T-helper 2 cell (primary cell): ENCODE measurements around the gene DPAGT1.
A peak's percentile ranks its signal among the peaks of the same experiment; 100 is the strongest.
"Not testable (repeated sequence)": the region's sequence is repeated elsewhere in the genome, so short reads cannot be mapped to it uniquely, and the experiment has no call there.

ENCODE experiments used
- DNase-seq, 5 experiments: peaks; one replicate each; pipeline versions ENCODE4 v3.0.0 to v3.0.0-alpha.2; 2012 to 2022

The DPAGT1 gene

GRCh38 chr11:119115484-119116234, 14.0 kb upstream of the DPAGT1 start:
- peak in 1 of 5 experiments; percentile 60 for DNase-seq

GRCh38 chr11:119114351-119114750, 12.7 kb upstream of the DPAGT1 start:
- DNase-seq, result no peak

GRCh38 chr11:119113716-119114115, 12.1 kb upstream of the DPAGT1 start:
- DNase-seq, result no peak

GRCh38 chr11:119112314-119113020, 10.8 kb upstream of the DPAGT1 start:
- no peak for DNase-seq

- DNase-seq, result no peak
These were observed 9.8 kb upstream of the DPAGT1 start for GRCh38 chr11:119111361-119111925.

GRCh38 chr11:119110439-119110838, 8.8 kb upstream of the DPAGT1 start:
- no peak for DNase-seq

- no peak for DNase-seq
These were observed 8.2 kb upstream of the DPAGT1 start for GRCh38 chr11:119109843-119110242.

GRCh38 chr11:119108857-119109221, 7.2 kb upstream of the DPAGT1 start:
- DNase-seq, result no peak

- DNase-seq, result peak in 3 of 5 experiments; percentile 20 to 57 (median 22)
These were observed 6.6 kb upstream of the DPAGT1 start for GRCh38 chr11:119108146-119108856.

GRCh38 chr11:119107538-119108145, 6.0 kb upstream of the DPAGT1 start:
- DNase-seq, result no peak

- DNase-seq, result peak; percentile 76 to 97 (median 80)
These were observed 5.2 kb upstream of the DPAGT1 start, which contains the start of gene C2CD2L for GRCh38 chr11:119106564-119107537. TSS of gene C2CD2L (plus strand) at chr11:119107344. CDS start at chr11:119107742, 398 bp downstream.

GRCh38 chr11:119103793-119104192, 2.1 kb upstream of the DPAGT1 start:
- no peak for DNase-seq

GRCh38 chr11:119103161-119103664, 1.6 kb upstream of the DPAGT1 start:
- not testable (repeated sequence) for DNase-seq

- DNase-seq, result peak in 2 of 5 experiments; percentile 12 to 41
These were observed 477 bp downstream of the DPAGT1 start for GRCh38 chr11:119100994-119101758.

GRCh38 chr11:119100246-119100970, 1.2 kb downstream of the DPAGT1 start:
- no peak for DNase-seq

- DNase-seq, result no peak
These were observed 1.9 kb downstream of the DPAGT1 start for GRCh38 chr11:119099711-119100110.

GRCh38 chr11:119095066-119095880, 6.4 kb downstream of the DPAGT1 start:
- DNase-seq, result peak; percentile 95 to 100 (median 99)

GRCh38 chr11:119094816-119095065, 6.9 kb downstream of the DPAGT1 start:
- peak in 1 of 5 experiments; percentile 35 for DNase-seq
